Measurements from ENCODE around the gene APOL1. TPM values are rescaled to one million over a fixed set of nuclear protein-coding genes. Genes with fewer than 3 reads are reported as not detected.

APOL1 gene
- total and polyA plus RNA-seq, 10 of the 15 experiments (the other 5 are each of a cell fraction or from before 2014, with no cell fraction given) = 9.0 to 42.0 (median 17.6) TPM

DNA sequence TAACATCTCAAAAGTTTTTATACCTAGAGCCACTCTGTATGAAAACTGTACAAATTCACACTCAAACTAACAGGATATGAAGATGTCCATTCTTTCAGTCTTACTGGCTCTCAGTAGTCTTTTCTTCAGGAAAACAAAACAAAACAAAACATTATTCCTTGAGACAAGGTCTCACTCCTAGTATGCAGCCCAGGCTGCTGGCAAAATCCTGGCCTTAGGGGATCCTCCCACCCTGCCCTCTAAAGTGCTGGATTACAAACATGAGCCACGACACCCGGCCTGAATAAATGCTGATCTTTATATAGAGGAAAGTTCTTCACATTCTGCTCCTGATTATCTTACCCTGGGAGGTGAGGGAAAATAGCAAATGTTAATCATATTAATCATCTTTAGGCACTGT, 18.7 kb upstream of the APOL1 start:
- Histone ChIP-seq H3K79me2 (ENCODE audit: control insufficient read depth, insufficient read depth, low read length) (peaks cover 40% of the 10 kb centered on the region), H3K9me3 (replicated peaks; ENCODE audit: control insufficient read depth, insufficient read depth, low read length) (no peaks in the 10 kb centered on the region; the same call in 2 of the 3 replicates), H3K9ac (ENCODE audit: control insufficient read depth, insufficient read depth, low read length) (no peak overlapping the region), H3K27ac (ENCODE audit: control insufficient read depth, insufficient read depth) (no peak overlapping the region), H4K20me1 (ENCODE audit: control insufficient read depth, insufficient read depth) (no peaks in the 10 kb centered on the region), H3K4me2 (ENCODE audit: control insufficient read depth, insufficient read depth) (no peak overlapping the region), H3K4me1 (ENCODE audit: control insufficient read depth, insufficient read depth, low read length) (peaks cover 26% of the 10 kb centered on the region), H3K4me3 (no peak overlapping the region), H2AFZ (ENCODE audit: control insufficient read depth, low read depth, low read length) (no peak overlapping the region), H3K36me3 (ENCODE audit: control insufficient read depth in 2 of 2, insufficient read depth in 2 of 2, low read length in 1 of 2) (peaks cover 6 to 26% of the 10 kb centered on the region in 2 experiments; a peak in 3 of 4 replicates), H3K27me3 (replicated peaks in 1 of 2; ENCODE audit: control insufficient read depth in 2 of 2, insufficient read depth in 2 of 2, low read length in 1 of 2) (no peaks in the 10 kb centered on the region)
- FAIRE-seq = no peak
- ATAC-seq = no peak
- 100% methylated on average over 2 of the region's 2 CpGs for WGBS (ENCODE audit: insufficient coverage, insufficient replicate concordance, low lambda C conversion rate, missing lambda C conversion rate)
- ChIA-PET SMC1A (ENCODE audit: uncharacterized antibody, unreplicated experiment) (interaction anchor here (1.5 to 9.5 kb wide), 3 partner anchors 10 to 52 kb away, joined by 3 to 165 read pairs (median 6); partner anchors contain the start of gene APOL1), CTCF (interaction anchor here (1.2 to 1.5 kb wide), 3 partner anchors 16 to 52 kb away, joined by 3 to 5 read pairs (median 4); no protein-coding TSS in a partner anchor), POLR2A (interaction anchor here (1.3 kb wide), 1 partner anchor 18 kb away, joined by 4 read pairs; the partner anchor contains the start of gene APOL1), RAD21 (ENCODE audit: unreplicated experiment) (no interaction called here)
- no peak for DNase-seq (ENCODE audit: low read depth, low spot score)
- in situ Hi-C loops (cut with MboI) = no loop called here
- TSS peak; percentile 1 for BruUV-seq (replicated peaks)
- intact Hi-C loops (cut with micrococcal nuclease; ENCODE audit: unreplicated experiment) = no loop called here
- TF ChIP-seq, protein P1, sequence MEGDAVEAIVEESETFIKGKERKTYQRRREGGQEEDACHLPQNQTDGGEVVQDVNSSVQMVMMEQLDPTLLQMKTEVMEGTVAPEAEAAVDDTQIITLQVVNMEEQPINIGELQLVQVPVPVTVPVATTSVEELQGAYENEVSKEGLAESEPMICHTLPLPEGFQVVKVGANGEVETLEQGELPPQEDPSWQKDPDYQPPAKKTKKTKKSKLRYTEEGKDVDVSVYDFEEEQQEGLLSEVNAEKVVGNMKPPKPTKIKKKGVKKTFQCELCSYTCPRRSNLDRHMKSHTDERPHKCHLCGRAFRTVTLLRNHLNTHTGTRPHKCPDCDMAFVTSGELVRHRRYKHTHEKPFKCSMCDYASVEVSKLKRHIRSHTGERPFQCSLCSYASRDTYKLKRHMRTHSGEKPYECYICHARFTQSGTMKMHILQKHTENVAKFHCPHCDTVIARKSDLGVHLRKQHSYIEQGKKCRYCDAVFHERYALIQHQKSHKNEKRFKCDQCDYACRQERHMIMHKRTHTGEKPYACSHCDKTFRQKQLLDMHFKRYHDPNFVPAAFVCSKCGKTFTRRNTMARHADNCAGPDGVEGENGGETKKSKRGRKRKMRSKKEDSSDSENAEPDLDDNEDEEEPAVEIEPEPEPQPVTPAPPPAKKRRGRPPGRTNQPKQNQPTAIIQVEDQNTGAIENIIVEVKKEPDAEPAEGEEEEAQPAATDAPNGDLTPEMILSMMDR (IDR thresholded peaks at IDR 0.05 in 2 of 3, conservative IDR thresholded peaks at IDR 0.05 in 1 of 3; ENCODE audit: control insufficient read depth in 2 of 3, extremely low read depth in 1 of 3, insufficient read depth in 1 of 3, low read depth in 3 of 3, low read length in 3 of 3) = no peak
- TF ChIP-seq BRCA1 (IDR thresholded peaks at IDR 0.05; ENCODE audit: low read depth, low read length) (no peak), MTA3 (IDR thresholded peaks at IDR 0.05; ENCODE audit: borderline replicate concordance, low read length) (no peak), MTA2 (IDR thresholded peaks at IDR 0.05; ENCODE audit: low read depth) (no peak), FOS (IDR thresholded peaks at IDR 0.05; ENCODE audit: borderline replicate concordance, extremely low read depth, insufficient read length) (no peak), YBX1 (IDR thresholded peaks at IDR 0.05) (no peak)
- TF ChIP-seq, protein P2, sequence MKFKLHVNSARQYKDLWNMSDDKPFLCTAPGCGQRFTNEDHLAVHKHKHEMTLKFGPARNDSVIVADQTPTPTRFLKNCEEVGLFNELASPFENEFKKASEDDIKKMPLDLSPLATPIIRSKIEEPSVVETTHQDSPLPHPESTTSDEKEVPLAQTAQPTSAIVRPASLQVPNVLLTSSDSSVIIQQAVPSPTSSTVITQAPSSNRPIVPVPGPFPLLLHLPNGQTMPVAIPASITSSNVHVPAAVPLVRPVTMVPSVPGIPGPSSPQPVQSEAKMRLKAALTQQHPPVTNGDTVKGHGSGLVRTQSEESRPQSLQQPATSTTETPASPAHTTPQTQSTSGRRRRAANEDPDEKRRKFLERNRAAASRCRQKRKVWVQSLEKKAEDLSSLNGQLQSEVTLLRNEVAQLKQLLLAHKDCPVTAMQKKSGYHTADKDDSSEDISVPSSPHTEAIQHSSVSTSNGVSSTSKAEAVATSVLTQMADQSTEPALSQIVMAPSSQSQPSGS (IDR thresholded peaks at IDR 0.05; ENCODE audit: low read length) = no peak
- TF ChIP-seq, protein P3, sequence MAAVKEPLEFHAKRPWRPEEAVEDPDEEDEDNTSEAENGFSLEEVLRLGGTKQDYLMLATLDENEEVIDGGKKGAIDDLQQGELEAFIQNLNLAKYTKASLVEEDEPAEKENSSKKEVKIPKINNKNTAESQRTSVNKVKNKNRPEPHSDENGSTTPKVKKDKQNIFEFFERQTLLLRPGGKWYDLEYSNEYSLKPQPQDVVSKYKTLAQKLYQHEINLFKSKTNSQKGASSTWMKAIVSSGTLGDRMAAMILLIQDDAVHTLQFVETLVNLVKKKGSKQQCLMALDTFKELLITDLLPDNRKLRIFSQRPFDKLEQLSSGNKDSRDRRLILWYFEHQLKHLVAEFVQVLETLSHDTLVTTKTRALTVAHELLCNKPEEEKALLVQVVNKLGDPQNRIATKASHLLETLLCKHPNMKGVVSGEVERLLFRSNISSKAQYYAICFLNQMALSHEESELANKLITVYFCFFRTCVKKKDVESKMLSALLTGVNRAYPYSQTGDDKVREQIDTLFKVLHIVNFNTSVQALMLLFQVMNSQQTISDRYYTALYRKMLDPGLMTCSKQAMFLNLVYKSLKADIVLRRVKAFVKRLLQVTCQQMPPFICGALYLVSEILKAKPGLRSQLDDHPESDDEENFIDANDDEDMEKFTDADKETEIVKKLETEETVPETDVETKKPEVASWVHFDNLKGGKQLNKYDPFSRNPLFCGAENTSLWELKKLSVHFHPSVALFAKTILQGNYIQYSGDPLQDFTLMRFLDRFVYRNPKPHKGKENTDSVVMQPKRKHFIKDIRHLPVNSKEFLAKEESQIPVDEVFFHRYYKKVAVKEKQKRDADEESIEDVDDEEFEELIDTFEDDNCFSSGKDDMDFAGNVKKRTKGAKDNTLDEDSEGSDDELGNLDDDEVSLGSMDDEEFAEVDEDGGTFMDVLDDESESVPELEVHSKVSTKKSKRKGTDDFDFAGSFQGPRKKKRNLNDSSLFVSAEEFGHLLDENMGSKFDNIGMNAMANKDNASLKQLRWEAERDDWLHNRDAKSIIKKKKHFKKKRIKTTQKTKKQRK (IDR thresholded peaks at IDR 0.05; ENCODE audit: low read depth, low read length) = no peak
- TF ChIP-seq, protein P4, sequence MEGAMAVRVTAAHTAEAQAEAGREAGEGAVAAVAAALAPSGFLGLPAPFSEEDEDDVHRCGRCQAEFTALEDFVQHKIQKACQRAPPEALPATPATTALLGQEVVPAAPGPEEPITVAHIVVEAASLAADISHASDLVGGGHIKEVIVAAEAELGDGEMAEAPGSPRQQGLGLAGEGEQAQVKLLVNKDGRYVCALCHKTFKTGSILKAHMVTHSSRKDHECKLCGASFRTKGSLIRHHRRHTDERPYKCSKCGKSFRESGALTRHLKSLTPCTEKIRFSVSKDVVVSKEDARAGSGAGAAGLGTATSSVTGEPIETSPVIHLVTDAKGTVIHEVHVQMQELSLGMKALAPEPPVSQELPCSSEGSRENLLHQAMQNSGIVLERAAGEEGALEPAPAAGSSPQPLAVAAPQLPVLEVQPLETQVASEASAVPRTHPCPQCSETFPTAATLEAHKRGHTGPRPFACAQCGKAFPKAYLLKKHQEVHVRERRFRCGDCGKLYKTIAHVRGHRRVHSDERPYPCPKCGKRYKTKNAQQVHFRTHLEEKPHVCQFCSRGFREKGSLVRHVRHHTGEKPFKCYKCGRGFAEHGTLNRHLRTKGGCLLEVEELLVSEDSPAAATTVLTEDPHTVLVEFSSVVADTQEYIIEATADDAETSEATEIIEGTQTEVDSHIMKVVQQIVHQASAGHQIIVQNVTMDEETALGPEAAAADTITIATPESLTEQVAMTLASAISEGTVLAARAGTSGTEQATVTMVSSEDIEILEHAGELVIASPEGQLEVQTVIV (IDR thresholded peaks at IDR 0.05; ENCODE audit: borderline replicate concordance, partially characterized antibody) = no peak
- TF ChIP-seq, protein P5, sequence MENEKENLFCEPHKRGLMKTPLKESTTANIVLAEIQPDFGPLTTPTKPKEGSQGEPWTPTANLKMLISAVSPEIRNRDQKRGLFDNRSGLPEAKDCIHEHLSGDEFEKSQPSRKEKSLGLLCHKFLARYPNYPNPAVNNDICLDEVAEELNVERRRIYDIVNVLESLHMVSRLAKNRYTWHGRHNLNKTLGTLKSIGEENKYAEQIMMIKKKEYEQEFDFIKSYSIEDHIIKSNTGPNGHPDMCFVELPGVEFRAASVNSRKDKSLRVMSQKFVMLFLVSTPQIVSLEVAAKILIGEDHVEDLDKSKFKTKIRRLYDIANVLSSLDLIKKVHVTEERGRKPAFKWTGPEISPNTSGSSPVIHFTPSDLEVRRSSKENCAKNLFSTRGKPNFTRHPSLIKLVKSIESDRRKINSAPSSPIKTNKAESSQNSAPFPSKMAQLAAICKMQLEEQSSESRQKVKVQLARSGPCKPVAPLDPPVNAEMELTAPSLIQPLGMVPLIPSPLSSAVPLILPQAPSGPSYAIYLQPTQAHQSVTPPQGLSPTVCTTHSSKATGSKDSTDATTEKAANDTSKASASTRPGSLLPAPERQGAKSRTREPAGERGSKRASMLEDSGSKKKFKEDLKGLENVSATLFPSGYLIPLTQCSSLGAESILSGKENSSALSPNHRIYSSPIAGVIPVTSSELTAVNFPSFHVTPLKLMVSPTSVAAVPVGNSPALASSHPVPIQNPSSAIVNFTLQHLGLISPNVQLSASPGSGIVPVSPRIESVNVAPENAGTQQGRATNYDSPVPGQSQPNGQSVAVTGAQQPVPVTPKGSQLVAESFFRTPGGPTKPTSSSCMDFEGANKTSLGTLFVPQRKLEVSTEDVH (IDR thresholded peaks at IDR 0.05; ENCODE audit: low read depth, partially characterized antibody) = no peak
